Fibroblast of skin of abdomen (primary cell): Measurements from ENCODE around the gene NAALADL2.
"Not testable (repeated sequence)": the region's sequence is repeated elsewhere in the genome, so short reads cannot be mapped to it uniquely, and the experiment has no call there.

Source experiments
- DNase-seq: peaks from one replicate; pipeline ENCODE4 v3.0.0-alpha.2; 2013

The NAALADL2 gene

GRCh38 chr3:175383371-175383770, 524.2 kb downstream of the NAALADL2 start:
- peak; percentile 25 for DNase-seq

GRCh38 chr3:175383813-175384212, 524.7 kb downstream of the NAALADL2 start:
- DNase-seq = peak; percentile 31

- DNase-seq = no peak
These were observed 525.4 kb downstream of the NAALADL2 start for GRCh38 chr3:175384569-175384968.

- peak; percentile 84 for DNase-seq
These were observed 527.5 kb downstream of the NAALADL2 start for GRCh38 chr3:175386630-175387029.

GRCh38 chr3:175389560-175389959, 530.4 kb downstream of the NAALADL2 start:
- DNase-seq = no peak

GRCh38 chr3:175391601-175392000, 532.5 kb downstream of the NAALADL2 start:
- DNase-seq = no peak

GRCh38 chr3:175392653-175393052, 533.5 kb downstream of the NAALADL2 start:
- DNase-seq = peak; percentile 70

GRCh38 chr3:175397372-175397771, 538.2 kb downstream of the NAALADL2 start:
- no peak for DNase-seq

- peak; percentile 66 for DNase-seq
These were observed 539.5 kb downstream of the NAALADL2 start for GRCh38 chr3:175398676-175399075.

- DNase-seq = no peak
These were observed 540.2 kb downstream of the NAALADL2 start for GRCh38 chr3:175399156-175399840.

- DNase-seq = peak; percentile 28
These were observed 544.9 kb downstream of the NAALADL2 start for GRCh38 chr3:175404027-175404426.

- peak; percentile 72 for DNase-seq
These were observed 545.5 kb downstream of the NAALADL2 start for GRCh38 chr3:175404621-175405020.

- peak; percentile 84 for DNase-seq
These were observed 551.1 kb downstream of the NAALADL2 start for GRCh38 chr3:175410251-175410650.

- DNase-seq = peak; percentile 39
These were observed 552.3 kb downstream of the NAALADL2 start for GRCh38 chr3:175411405-175411804.

GRCh38 chr3:175411946-175412345, 552.8 kb downstream of the NAALADL2 start:
- DNase-seq = no peak

- no peak for DNase-seq
These were observed 554.8 kb downstream of the NAALADL2 start for GRCh38 chr3:175413926-175414325.

GRCh38 chr3:175416600-175416999, 557.5 kb downstream of the NAALADL2 start:
- no peak for DNase-seq

GRCh38 chr3:175417426-175417825, 558.3 kb downstream of the NAALADL2 start:
- no peak for DNase-seq

- peak; percentile 27 for DNase-seq
These were observed 562.8 kb downstream of the NAALADL2 start for GRCh38 chr3:175421902-175422301.

- no peak for DNase-seq
These were observed 563.6 kb downstream of the NAALADL2 start for GRCh38 chr3:175422744-175423143.

GRCh38 chr3:175423848-175424247, 564.7 kb downstream of the NAALADL2 start:
- not testable (repeated sequence) for DNase-seq

GRCh38 chr3:175426805-175427204, 567.7 kb downstream of the NAALADL2 start:
- DNase-seq = no peak

- DNase-seq = no peak
These were observed 569.3 kb downstream of the NAALADL2 start for GRCh38 chr3:175428466-175428865.

- peak; percentile 27 for DNase-seq
These were observed 572.0 kb downstream of the NAALADL2 start for GRCh38 chr3:175430983-175431773.
